GM12864 (cell line): ENCODE results near the gene ABCC5.

Source experiments
- DNase-seq: peaks from one replicate; pipeline ENCODE4 v3.0.0-alpha.2; 2011; ENCODE audit warnings: low read depth
- H3K4me3 ChIP-seq: 2 replicates; pipeline ENCODE4 v1.5.1; 2011; ENCODE audit warnings: mild to moderate bottlenecking, low read depth, low read length, control low read depth
- CTCF ChIP-seq: IDR thresholded peaks from 2 replicates; pipeline ENCODE4 v1.5.1; 2011; ENCODE audit warnings: low read depth, mild to moderate bottlenecking, moderate library complexity, low read length, control low read depth, inconsistent platforms; ENCODE audit errors: missing control alignments

The ABCC5 gene

GRCh38 chr3:183988216-183988790 is 29.4 kb downstream of the ABCC5 start:
- no peak for DNase-seq
- no peak for TF ChIP-seq CTCF

GRCh38 chr3:183987000-183987600 is 30.6 kb downstream of the ABCC5 start:
- TF ChIP-seq CTCF: no peak
- H3K4me3 ChIP-seq: no peak overlapping the region
- DNase-seq: no peak

More at GRCh38 chr3:183988216-183988790, 29.4 kb downstream of the ABCC5 start:
- H3K4me3 ChIP-seq: no peak overlapping the region

- TF ChIP-seq CTCF: no peak
- no peak overlapping the region for H3K4me3 ChIP-seq
- DNase-seq: no peak
Measured at GRCh38 chr3:183984749-183985729, 32.6 kb downstream of the ABCC5 start.

GRCh38 chr3:183984127-183984740 is 33.5 kb downstream of the ABCC5 start:
- TF ChIP-seq CTCF: no peak
- no peak for DNase-seq
- no peak overlapping the region for H3K4me3 ChIP-seq

- no peak for DNase-seq
- H3K4me3 ChIP-seq: no peak overlapping the region
- TF ChIP-seq CTCF: no peak
Measured at GRCh38 chr3:183981990-183982644, 35.6 kb downstream of the ABCC5 start.

- H3K4me3 ChIP-seq: no peak overlapping the region
- DNase-seq: no peak
- no peak for TF ChIP-seq CTCF
Measured at GRCh38 chr3:183980403-183980802, 37.3 kb downstream of the ABCC5 start.
